ENCODE measurements around the gene ANKRD12. TPM values are rescaled to one million over a fixed set of nuclear protein-coding genes. Genes with fewer than 3 reads are reported as not detected.

ANKRD12 gene
- total and polyA plus RNA-seq, 10 of the 15 experiments (the other 5 are each of a cell fraction or from before 2014, with no cell fraction given) = 5.9 to 45.7 (median 20.2) TPM

GRCh38 chr18:9199681-9200080 lies 63.1 kb downstream of the ANKRD12 start (continued):
- no peak for TF ChIP-seq CUX1 (IDR thresholded peaks at IDR 0.05; ENCODE audit: insufficient replicate concordance, low read depth, low read length)

- SMC1A ChIA-PET (ENCODE audit: uncharacterized antibody, unreplicated experiment) = interaction anchor here (1.2 kb wide), 1 partner anchor 21 kb away, joined by 3 read pairs; no protein-coding TSS in a partner anchor
- POLR2A ChIA-PET = no interaction called here
- H3K79me2 ChIP-seq (ENCODE audit: control insufficient read depth, insufficient read depth, low read length) = no peaks in the 10 kb centered on the region
- H3K4me3 ChIP-seq = no peak overlapping the region
- intact Hi-C loops (cut with micrococcal nuclease; ENCODE audit: unreplicated experiment) (loop anchor here (2.0 kb wide), 2 partner anchors 20 to 22 kb away; no protein-coding TSS in a partner anchor), in situ Hi-C loops (cut with MboI) (no loop called here)
- no peaks in the 10 kb centered on the region for H4K20me1 ChIP-seq (ENCODE audit: control insufficient read depth, insufficient read depth)
- no TSS peak for BruUV-seq (replicated peaks)
- no peak overlapping the region for H3K9ac ChIP-seq (ENCODE audit: control insufficient read depth, insufficient read depth, low read length)
- H2AFZ ChIP-seq (ENCODE audit: control insufficient read depth, low read depth, low read length) = no peak overlapping the region
- ATAC-seq (no peak), DNase-seq (ENCODE audit: low read depth, low spot score) (no peak), FAIRE-seq (no peak)
- 98% methylated on average over 2 of the region's 2 CpGs for WGBS (ENCODE audit: insufficient coverage, insufficient replicate concordance, low lambda C conversion rate, missing lambda C conversion rate)
- no peak overlapping the region for H3K27ac ChIP-seq (ENCODE audit: control insufficient read depth, insufficient read depth)
- peaks cover 0 to 8% of the 10 kb centered on the region in 2 experiments; a peak in 2 of 4 replicates for H3K36me3 ChIP-seq (ENCODE audit: control insufficient read depth in 2 of 2, insufficient read depth in 2 of 2, low read length in 1 of 2)
- no peaks in the 10 kb centered on the region for H3K9me3 ChIP-seq (replicated peaks; ENCODE audit: control insufficient read depth, insufficient read depth, low read length)
- CTCF ChIA-PET = interaction anchor here (0.5 kb wide), 1 partner anchor 9 kb away, joined by 4 read pairs; no protein-coding TSS in a partner anchor
- H3K4me2 ChIP-seq (ENCODE audit: control insufficient read depth, insufficient read depth) = no peak overlapping the region
- RAD21 ChIA-PET (ENCODE audit: unreplicated experiment) = no interaction called here
- no peaks in the 10 kb centered on the region for H3K4me1 ChIP-seq (ENCODE audit: control insufficient read depth, insufficient read depth, low read length)
- no peaks in the 10 kb centered on the region for H3K27me3 ChIP-seq (replicated peaks in 1 of 2; ENCODE audit: control insufficient read depth in 2 of 2, insufficient read depth in 2 of 2, low read length in 1 of 2)
- TF ChIP-seq BRCA1 (IDR thresholded peaks at IDR 0.05; ENCODE audit: low read depth, low read length) (no peak), YBX1 (IDR thresholded peaks at IDR 0.05) (no peak), EGR1 (IDR thresholded peaks at IDR 0.05; ENCODE audit: borderline replicate concordance in 1 of 2, low read depth in 2 of 2, low read length in 2 of 2) (no peak), ZBTB11 (CRISPR knock-in tag; IDR thresholded peaks at IDR 0.05) (no peak), CHD2 (IDR thresholded peaks at IDR 0.05; ENCODE audit: borderline replicate concordance, low read depth, low read length) (no peak), HDAC6 (IDR thresholded peaks at IDR 0.05; ENCODE audit: unreplicated experiment) (no peak), YY1 (IDR thresholded peaks at IDR 0.05; ENCODE audit: low read depth, low read length) (no peak), SMAD1 (IDR thresholded peaks at IDR 0.05; ENCODE audit: low read depth, partially characterized antibody) (no peak), NR2C2 (IDR thresholded peaks at IDR 0.05; ENCODE audit: borderline replicate concordance, control insufficient read depth, insufficient read length, low read depth) (no peak), ATF7 (IDR thresholded peaks at IDR 0.05; ENCODE audit: low read depth) (no peak), IRF3 (IDR thresholded peaks at IDR 0.05) (no peak), CBFB (IDR thresholded peaks at IDR 0.05; ENCODE audit: low read depth) (no peak), SMAD5 (IDR thresholded peaks at IDR 0.05; ENCODE audit: low read depth) (no peak)
Measured at GRCh38 chr18:9201224-9201623, 64.6 kb downstream of the ANKRD12 start.

Measured in GM12878 (cell line).